GM19452 (cell line): Measurements from ENCODE around the gene ADNP2.

Source experiments
- ATAC-seq: cut with Tn5 transposase; IDR thresholded peaks from one replicate; pipeline ENCODE4 v1.9.1; 2021; ENCODE audit not compliant: unreplicated experiment

ADNP2 gene

DNA sequence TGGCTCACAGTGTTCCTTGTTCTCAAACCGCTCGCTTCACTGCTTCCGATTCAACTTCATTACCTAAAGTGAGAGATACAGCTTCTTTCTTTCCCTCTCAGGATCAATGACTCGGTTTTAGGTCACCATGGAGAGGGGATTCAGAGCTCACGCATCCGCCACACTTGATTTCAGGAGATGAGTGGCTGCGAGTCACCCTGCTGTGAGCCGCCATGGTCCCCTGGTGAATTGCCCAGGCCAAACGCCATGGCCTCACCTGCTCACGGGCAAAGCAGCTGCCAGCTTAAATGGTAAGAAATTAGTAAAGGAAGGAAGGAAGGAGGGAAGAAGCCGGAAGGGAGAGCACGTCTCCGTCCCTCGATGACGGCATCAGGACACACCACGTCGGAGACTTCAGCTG, 60.5 kb downstream of the ADNP2 start:
- no peak for ATAC-seq

GRCh38 chr18:80170395-80171053, 61.5 kb downstream of the ADNP2 start:
- ATAC-seq = no peak

DNA sequence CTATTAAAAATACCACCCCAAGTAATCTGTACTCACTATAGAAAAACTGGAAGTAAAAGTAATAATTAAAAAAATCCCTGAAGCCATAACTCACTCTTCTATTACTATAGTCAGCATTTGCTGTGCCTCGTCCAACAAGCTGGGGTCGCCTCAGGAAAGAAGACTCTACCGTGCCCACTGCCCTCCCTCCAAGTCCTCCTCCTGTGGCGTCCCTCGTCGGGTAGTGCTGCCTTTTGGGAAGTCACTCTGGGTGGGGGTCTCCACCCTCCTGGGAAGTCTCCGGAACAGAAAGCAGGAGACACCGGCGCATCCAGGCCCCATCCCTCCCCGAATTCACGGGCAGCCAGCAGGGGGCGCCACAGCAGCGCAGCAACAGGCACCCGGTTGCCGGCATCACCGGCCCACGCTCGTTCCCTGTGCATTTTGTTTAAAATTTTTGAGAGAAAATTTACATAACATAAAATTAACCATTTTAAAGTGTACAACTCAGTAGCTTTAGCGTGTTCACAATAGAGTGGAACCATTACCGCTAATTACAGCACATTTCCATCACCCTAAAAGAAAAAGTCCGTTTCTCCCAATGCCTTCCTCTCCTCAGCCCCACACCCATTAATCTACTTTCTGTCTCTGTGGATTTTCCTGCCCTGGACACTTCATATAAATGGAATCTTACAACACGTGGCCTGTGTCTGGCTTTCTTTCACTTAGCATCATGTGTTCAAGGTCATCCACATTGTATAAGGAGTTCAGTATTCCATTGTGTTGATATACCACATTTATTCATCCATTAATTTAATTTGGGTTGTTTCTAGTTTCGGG, 62.2 kb downstream of the ADNP2 start:
- ATAC-seq = peak; percentile 55

DNA sequence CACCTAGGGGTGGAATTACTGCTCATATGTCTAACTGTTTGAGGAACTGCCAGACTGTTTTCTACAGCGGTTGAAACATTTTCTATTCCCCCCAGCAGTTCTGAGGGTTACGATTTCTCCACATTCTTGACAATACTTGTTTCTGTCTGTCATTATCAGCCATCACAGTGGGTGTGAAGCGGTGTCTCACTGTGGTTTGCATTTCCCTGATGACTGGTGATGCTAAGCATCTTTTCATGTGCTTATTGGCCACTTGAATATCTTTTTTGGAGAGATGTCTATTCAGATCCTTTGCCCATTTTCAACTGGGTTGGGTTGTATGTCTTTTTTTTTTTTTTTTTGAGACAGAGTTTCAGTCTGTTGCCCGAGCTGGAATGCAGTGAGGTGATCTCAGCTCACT, 63.0 kb downstream of the ADNP2 start:
- no peak for ATAC-seq

- ATAC-seq = no peak
These were observed 64.0 kb downstream of the ADNP2 start for GRCh38 chr18:80173060-80173459.

DNA sequence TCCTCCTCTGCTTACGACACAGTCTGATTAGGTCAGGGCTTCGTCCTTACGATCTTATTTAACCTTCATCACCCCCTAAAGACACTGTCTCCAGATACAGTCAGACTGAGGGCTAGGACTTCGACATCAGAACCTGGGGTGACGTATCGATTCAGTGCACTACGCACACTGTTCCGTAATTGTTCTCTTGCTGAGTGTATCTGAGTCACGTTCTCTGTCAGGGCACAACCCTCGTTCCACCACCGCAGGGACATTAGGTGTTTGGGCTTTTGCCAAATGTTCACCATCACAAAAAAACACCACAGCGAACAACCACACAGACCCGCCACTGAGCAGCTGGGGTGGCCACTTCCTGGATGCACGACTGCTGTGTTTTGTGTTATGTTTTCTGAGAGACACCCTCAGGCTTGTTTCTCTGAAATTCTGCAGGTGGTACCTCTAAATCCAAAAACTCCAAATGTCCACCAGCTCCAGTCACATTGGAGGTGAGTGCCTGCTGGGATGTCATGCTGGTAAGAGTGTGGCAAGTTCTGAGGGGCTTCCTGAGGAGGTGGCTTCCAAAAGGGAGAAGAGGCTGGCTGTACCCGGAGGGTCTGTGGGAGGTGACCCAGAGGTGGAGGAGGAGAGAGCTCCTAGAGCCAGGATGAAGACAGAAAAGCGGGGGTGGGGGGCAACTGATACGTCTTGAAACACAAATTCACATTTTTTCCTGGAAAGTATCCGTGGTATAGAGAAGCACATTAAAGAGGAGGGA, 66.6 kb downstream of the ADNP2 start:
- no peak for ATAC-seq

GRCh38 chr18:80176334-80177073, 67.4 kb downstream of the ADNP2 start:
- ATAC-seq = no peak

- no peak for ATAC-seq
These were observed 68.1 kb downstream of the ADNP2 start for GRCh38 chr18:80177128-80177527.

DNA sequence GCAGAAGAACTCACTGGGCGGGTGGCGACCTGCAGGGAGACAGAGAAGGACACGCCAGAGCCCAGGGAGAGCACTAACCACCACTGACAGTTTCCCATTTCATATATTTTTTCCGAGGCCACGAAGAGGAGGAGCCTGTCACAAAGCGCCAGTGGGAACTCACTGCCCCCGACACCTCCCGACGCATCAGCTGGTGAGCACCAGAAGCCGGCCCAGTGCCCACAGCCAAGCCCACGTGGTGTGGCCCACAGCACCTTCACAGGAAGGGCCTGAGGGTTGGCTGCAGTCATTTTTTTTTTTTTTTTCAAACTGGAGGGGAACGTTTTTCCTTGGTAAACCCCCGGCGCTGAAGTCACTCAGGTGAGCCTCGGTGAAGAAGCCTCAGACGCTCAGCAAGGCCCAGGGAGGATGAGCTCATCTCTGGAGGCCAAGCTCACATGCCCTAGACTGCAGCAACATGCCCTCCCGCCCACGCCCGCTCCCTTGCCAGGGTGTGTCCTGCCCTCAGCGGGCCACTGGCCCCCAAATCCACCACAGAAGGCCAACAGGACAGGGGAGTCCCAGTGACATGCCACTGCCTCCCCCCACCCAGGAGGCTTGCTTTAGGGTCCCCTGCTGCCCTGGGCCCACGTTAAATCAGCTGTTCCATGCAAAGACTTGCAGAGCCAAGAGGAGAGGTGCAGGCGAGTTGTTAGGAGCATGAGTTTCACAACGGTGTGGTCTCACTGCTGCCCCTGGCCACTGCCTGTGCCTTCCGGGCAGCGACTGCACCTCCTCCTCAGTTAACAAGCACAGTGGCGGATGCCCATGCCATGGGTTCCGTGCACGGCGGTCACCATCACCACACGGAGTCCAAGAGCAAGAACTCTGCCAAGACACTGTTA, 70.1 kb downstream of the ADNP2 start:
- no peak for ATAC-seq

- no peak for ATAC-seq
These were observed 70.9 kb downstream of the ADNP2 start for GRCh38 chr18:80179857-80180558.

DNA sequence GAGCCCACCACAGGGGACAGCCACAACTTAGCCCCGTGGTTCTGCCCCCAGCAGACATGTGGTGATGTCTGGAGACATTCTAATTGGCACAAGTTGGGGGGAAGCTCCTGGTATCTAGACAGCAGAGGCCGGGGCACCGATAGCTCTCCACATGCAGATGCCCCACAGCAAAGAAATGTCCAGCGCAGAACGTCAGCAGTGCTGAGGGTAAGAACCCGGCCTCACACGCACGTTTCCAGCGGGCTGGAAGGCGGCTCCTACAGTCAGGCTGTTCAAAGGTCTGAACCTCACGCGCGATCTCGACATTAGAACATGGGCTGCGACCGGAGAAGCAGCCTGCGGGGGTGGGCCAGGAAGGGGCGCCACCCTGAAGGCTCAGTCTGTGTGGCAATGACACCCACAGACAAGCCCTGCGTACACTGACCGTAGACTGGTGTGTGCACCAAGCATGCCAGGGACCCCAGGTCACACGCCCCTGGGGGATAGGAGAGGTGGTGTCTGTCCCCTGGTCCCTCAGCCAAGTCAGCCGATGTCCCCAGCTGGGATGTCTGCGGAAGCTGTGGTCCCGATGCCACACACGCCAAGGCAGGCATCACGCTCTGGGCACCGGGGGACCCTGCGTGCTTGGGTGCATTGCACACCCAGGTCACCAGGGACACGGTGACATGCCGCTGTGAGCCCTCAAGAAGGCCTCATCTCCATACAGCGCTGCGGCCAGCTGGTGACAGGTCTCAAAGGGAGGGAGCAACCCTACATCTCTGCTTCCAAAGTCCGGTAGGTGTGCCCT, 71.9 kb downstream of the ADNP2 start:
- ATAC-seq = no peak

- ATAC-seq = no peak
These were observed 72.8 kb downstream of the ADNP2 start for GRCh38 chr18:80181642-80182461.

DNA sequence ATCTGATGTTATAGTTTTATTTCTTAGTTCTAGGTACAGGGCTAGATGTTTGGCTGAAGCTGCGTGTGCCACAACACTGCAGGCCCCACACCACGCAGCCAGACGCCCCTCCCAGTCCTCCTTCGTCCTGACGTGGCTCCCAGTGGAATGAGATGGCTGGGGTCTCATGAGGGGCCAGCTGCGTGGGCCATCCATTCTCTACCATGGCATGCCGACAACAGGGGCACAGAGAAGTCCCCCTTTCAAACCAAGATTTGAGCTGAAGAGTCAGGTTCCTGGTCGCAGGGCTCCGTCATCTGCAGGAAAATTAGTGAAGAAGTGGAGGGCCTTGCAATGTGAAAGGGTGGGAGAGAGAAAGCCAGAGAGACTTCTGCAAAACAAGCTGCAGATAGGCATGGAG, 73.8 kb downstream of the ADNP2 start:
- no peak for ATAC-seq

GRCh38 chr18:80183273-80184050, 74.4 kb downstream of the ADNP2 start:
- no peak for ATAC-seq

GRCh38 chr18:80184243-80184772, 75.2 kb downstream of the ADNP2 start:
- ATAC-seq = no peak

- no peak for ATAC-seq
These were observed 76.5 kb downstream of the ADNP2 start for GRCh38 chr18:80185545-80185944.
